Endodermal cell (in vitro differentiated cells): ENCODE data around the gene PLGLB1. TPM values are rescaled to one million over a fixed set of nuclear protein-coding genes. Genes with fewer than 3 reads are reported as not detected.
A peak's percentile ranks its signal among the peaks of the same experiment; 100 is the strongest.
"Not testable (repeated sequence)": the region's sequence is repeated elsewhere in the genome, so short reads cannot be mapped to it uniquely, and the experiment has no call there.

Experiments
- DNase-seq: peaks from one replicate; pipeline ENCODE4 v3.0.0-alpha.2; 2017
- H3K27ac ChIP-seq: 2 replicates; pipeline ENCODE4 v1.5.1; 2013; ENCODE audit warnings: mild to moderate bottlenecking, low read depth, low read length, moderate library complexity
- H3K27me3 ChIP-seq: 2 replicates; pipeline ENCODE4 v1.6.1; 2013; ENCODE audit warnings: mild to moderate bottlenecking, low read length, moderate library complexity; ENCODE audit not compliant: insufficient read depth, control insufficient read depth, poor library complexity, severe bottlenecking
- H3K36me3 ChIP-seq: 2 replicates; pipeline ENCODE4 v1.7.0; 2013; ENCODE audit warnings: mild to moderate bottlenecking, low read length, moderate library complexity; ENCODE audit not compliant: control insufficient read depth, insufficient read depth
- H3K4me1 ChIP-seq: one replicate; pipeline ENCODE4 v1.7.0; 2013; ENCODE audit warnings: low read length; ENCODE audit not compliant: control insufficient read depth, insufficient read depth
- H3K4me3 ChIP-seq: 2 replicates; pipeline ENCODE4 v1.5.1; 2013; ENCODE audit warnings: mild to moderate bottlenecking, low read length, moderate library complexity
- H3K9ac ChIP-seq: 2 replicates; pipeline ENCODE4 v1.6.1; 2013; ENCODE audit warnings: mild to moderate bottlenecking, low read length, moderate library complexity; ENCODE audit not compliant: poor library complexity, severe bottlenecking; ENCODE audit errors: extremely low read depth
- H3K9me3 ChIP-seq: 2 replicates; pipeline ENCODE4 v1.6.1; 2013; ENCODE audit warnings: mild to moderate bottlenecking, low read length, moderate library complexity; ENCODE audit not compliant: control insufficient read depth
- H3K27ac Mint-ChIP-seq: 2 replicates; pipeline ENCODE4 v1.8.0; 2020; ENCODE audit warnings: mixed read lengths
- H3K27me3 Mint-ChIP-seq: 2 replicates; pipeline ENCODE4 v1.8.0; 2021; ENCODE audit warnings: mild to moderate bottlenecking, mixed read lengths; ENCODE audit not compliant: insufficient read depth
- H3K36me3 Mint-ChIP-seq: 2 replicates; pipeline ENCODE4 v1.8.0; 2020; ENCODE audit warnings: low read depth, mixed read lengths
- H3K4me1 Mint-ChIP-seq: 2 replicates; pipeline ENCODE4 v1.8.0; 2020; ENCODE audit warnings: mixed read lengths
- H3K4me3 Mint-ChIP-seq: 2 replicates; pipeline ENCODE4 v1.8.0; 2020; ENCODE audit warnings: mild to moderate bottlenecking, moderate library complexity, mixed read lengths
- H3K9me3 Mint-ChIP-seq: 2 replicates; pipeline ENCODE4 v1.8.0; 2020; ENCODE audit warnings: mild to moderate bottlenecking, mixed read lengths
- CTCF ChIP-seq: fragments of 200-600 bp; sonication (generic); conservative IDR thresholded peaks from 2 replicates; pipeline ENCODE4 v1.5.0; 2021; ENCODE audit warnings: antibody characterized with exemption, mild to moderate bottlenecking
- WGBS, 2 experiments: methylation state at CpG; one replicate each; pipeline versions ENCODE4 v1.1.5 to v1.1.7; 2013; ENCODE audit warnings: missing lambda C conversion rate in 2 of 2, mixed read lengths in 1 of 2; ENCODE audit not compliant: insufficient coverage in 1 of 2, insufficient read length in 1 of 2; 5-methylcytosine and 5-hydroxymethylcytosine counted together
- total RNA-seq, 2 donors: library from RNA; stranded (reverse); fragmentation: NEBNext Ultra II Directional in 1 of 2; extraction: Animal tissue kit (Norgen Biotek cat#: 25700) in 1 of 2; gene quantifications; 2 replicates in 1 of 2; 3 replicates in 1 of 2; pipeline ENCODE4 v1.2.1, GENCODE V29; 2021

PLGLB1 gene
- total RNA-seq, 2 donors from 2014 or later: 2.3 TPM; not detected in 1

- H3K36me3 ChIP-seq, H3K4me3 ChIP-seq, DNase-seq, H3K9ac ChIP-seq, H3K4me1 ChIP-seq, H3K27ac Mint-ChIP-seq, H3K4me1 Mint-ChIP-seq, H3K36me3 Mint-ChIP-seq, H3K27me3 ChIP-seq, H3K9me3 Mint-ChIP-seq, H3K9me3 ChIP-seq, H3K4me3 Mint-ChIP-seq, H3K27ac ChIP-seq, H3K27me3 Mint-ChIP-seq: not testable (repeated sequence)
- 100% methylated on average over 1 of the region's 4 CpGs; no CpG with 5 or more reads in 1 of the 2 experiments for WGBS, 2 experiments
These were observed 32.7 kb upstream of the PLGLB1 start for GRCh38 chr2:87054375-87054774.

- not testable (repeated sequence) for H3K4me3 ChIP-seq
These were observed 19.8 kb upstream of the PLGLB1 start for GRCh38 chr2:87041321-87041978.

GRCh38 chr2:87028607-87029006, 7.0 kb upstream of the PLGLB1 start:
- not testable (repeated sequence) for DNase-seq, H3K27me3 Mint-ChIP-seq, H3K9me3 Mint-ChIP-seq

More at GRCh38 chr2:87041321-87041978, 19.8 kb upstream of the PLGLB1 start:
- not testable (repeated sequence) for H3K27ac Mint-ChIP-seq, H3K9me3 Mint-ChIP-seq, DNase-seq, H3K27ac ChIP-seq, H3K4me1 Mint-ChIP-seq, H3K27me3 ChIP-seq, H3K9me3 ChIP-seq, H3K36me3 ChIP-seq, H3K9ac ChIP-seq, H3K4me1 ChIP-seq, H3K4me3 Mint-ChIP-seq, H3K27me3 Mint-ChIP-seq, H3K36me3 Mint-ChIP-seq
- no CpG with 5 or more reads among the region's 7 CpGs for WGBS, 2 experiments
- peak; percentile 63 for TF ChIP-seq CTCF

GRCh38 chr2:87026816-87027215, 5.2 kb upstream of the PLGLB1 start:
- not testable (repeated sequence) for H3K27ac Mint-ChIP-seq, H3K9me3 ChIP-seq, H3K4me3 Mint-ChIP-seq, H3K9ac ChIP-seq, DNase-seq, H3K27ac ChIP-seq, H3K4me1 ChIP-seq, H3K36me3 Mint-ChIP-seq, H3K36me3 ChIP-seq, H3K4me1 Mint-ChIP-seq, H3K27me3 Mint-ChIP-seq, H3K9me3 Mint-ChIP-seq, H3K4me3 ChIP-seq, H3K27me3 ChIP-seq
- WGBS, 2 experiments: no CpG with 5 or more reads among the region's 1 CpG

More at GRCh38 chr2:87028607-87029006, 7.0 kb upstream of the PLGLB1 start:
- H3K4me1 ChIP-seq, H3K36me3 Mint-ChIP-seq, H3K4me3 Mint-ChIP-seq, H3K27me3 ChIP-seq, H3K4me3 ChIP-seq, H3K27ac ChIP-seq, H3K27ac Mint-ChIP-seq, H3K9ac ChIP-seq, H3K4me1 Mint-ChIP-seq, H3K36me3 ChIP-seq, H3K9me3 ChIP-seq: not testable (repeated sequence)

GRCh38 chr2:87025927-87026326, 4.3 kb upstream of the PLGLB1 start:
- not testable (repeated sequence) for H3K9me3 Mint-ChIP-seq, H3K36me3 ChIP-seq, H3K4me3 Mint-ChIP-seq, H3K27me3 ChIP-seq, H3K4me3 ChIP-seq, H3K27ac ChIP-seq, H3K9ac ChIP-seq, H3K4me1 ChIP-seq, H3K9me3 ChIP-seq, H3K27me3 Mint-ChIP-seq, H3K36me3 Mint-ChIP-seq, H3K4me1 Mint-ChIP-seq, DNase-seq, H3K27ac Mint-ChIP-seq
- 57% methylated on average over 2 of the region's 6 CpGs; no CpG with 5 or more reads in 1 of the 2 experiments for WGBS, 2 experiments

- H3K4me1 ChIP-seq, H3K4me3 Mint-ChIP-seq, H3K27ac ChIP-seq, H3K27me3 ChIP-seq, DNase-seq, H3K9me3 ChIP-seq, H3K36me3 ChIP-seq, H3K36me3 Mint-ChIP-seq, H3K4me3 ChIP-seq, H3K27ac Mint-ChIP-seq, H3K9ac ChIP-seq, H3K9me3 Mint-ChIP-seq, H3K4me1 Mint-ChIP-seq, H3K27me3 Mint-ChIP-seq: not testable (repeated sequence)
- no CpG with 5 or more reads among the region's 8 CpGs for WGBS, 2 experiments
These were observed 2.5 kb upstream of the PLGLB1 start for GRCh38 chr2:87023988-87024615.
